GM12892 (cell line): ENCODE results near the gene DAAM1.

Experiments used
- DNase-seq: peaks from one replicate; pipeline ENCODE4 v3.0.0; 2011; ENCODE audit not compliant: insufficient read length
- FAIRE-seq: peaks from 2 replicates; lab custom pipeline; 2011; peaks lifted over from hg19 to GRCh38; lab: Jason Lieb, UNC
- POLR2A ChIP-seq: IDR thresholded peaks from 2 replicates; pipeline ENCODE4 v1.6.1; 2011; ENCODE audit warnings: low read depth, low read length, control low read depth
- POLR2AphosphoS5 ChIP-seq: IDR thresholded peaks from 2 replicates; pipeline ENCODE4 v1.6.1; 2011; ENCODE audit warnings: low read depth, low read length, control low read depth
- TAF1 ChIP-seq: IDR thresholded peaks from 2 replicates; pipeline ENCODE4 v1.6.1; 2011; ENCODE audit warnings: low read depth, mild to moderate bottlenecking, control low read depth, low read length, borderline replicate concordance

The DAAM1 gene

GRCh38 chr14:59342516-59343484 lies 154.3 kb downstream of the DAAM1 start:
- TF ChIP-seq POLR2A (no peak), POLR2AphosphoS5 (no peak), TAF1 (no peak)
- no peak for DNase-seq
- no peak for FAIRE-seq

DNA sequence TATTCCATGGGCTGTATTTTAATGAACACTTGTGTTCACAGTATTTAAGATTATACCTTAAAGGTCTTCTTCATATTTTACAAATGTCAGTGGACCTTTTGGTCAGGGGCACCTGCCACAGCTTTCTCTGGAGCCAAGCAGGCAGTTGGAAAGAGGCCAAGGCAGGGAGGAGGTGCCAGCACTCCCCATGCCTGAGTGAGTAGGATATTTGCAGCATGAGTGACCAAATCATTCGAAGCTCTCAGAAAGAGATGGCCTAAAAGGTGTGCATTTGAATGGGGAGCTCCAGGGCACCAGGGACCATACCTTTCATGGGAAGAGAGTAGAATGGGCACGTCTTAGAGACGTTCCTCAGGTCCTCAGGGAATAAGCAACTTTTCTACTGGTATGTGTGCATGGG lies 155.1 kb downstream of the DAAM1 start:
- FAIRE-seq (no peak), DNase-seq (no peak)
- TF ChIP-seq POLR2AphosphoS5 (no peak), TAF1 (no peak), POLR2A (no peak)

GRCh38 chr14:59344016-59344415 lies 155.5 kb downstream of the DAAM1 start:
- TF ChIP-seq TAF1 (no peak), POLR2A (no peak)
- no peak for FAIRE-seq
- no peak for DNase-seq

DNA sequence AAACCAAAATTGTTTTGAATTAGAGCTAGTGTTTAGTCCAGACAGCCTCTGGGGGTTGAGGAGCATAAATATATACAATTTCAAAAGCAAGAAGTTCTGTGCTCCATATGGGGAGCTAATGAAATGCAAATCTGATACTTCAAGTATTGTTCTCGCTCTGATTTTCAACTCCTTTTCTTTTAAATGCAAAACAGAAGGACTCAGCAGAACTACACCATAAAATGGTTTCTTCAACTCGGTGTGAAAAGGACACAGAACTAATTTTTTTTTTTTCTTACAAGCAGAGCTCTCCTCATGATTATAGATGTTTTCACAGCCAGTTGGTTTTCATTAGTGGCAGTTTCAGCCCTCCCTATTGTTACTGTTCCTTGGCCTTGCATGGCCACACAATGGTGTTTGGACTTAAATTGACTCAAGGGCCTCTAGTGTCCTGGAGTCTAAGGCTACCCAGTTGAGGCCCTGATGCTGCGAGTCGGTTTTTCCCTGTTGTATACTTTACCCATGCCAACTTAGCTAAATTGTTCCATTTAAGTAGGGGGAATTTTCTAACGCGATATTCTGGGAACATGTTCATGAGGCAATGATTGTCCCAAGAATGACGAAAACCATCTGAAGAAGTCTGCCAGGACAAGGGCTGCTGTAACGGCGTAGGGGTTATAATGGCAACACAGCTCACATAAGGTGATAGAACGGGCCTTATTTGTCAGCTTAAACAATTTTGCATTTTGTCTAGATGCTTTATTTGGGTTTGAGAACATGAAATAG lies 156.4 kb downstream of the DAAM1 start:
- TF ChIP-seq POLR2AphosphoS5, result no peak
- no peak for TF ChIP-seq TAF1
- TF ChIP-seq POLR2A, result no peak
- FAIRE-seq (no peak), DNase-seq (no peak)

DNA sequence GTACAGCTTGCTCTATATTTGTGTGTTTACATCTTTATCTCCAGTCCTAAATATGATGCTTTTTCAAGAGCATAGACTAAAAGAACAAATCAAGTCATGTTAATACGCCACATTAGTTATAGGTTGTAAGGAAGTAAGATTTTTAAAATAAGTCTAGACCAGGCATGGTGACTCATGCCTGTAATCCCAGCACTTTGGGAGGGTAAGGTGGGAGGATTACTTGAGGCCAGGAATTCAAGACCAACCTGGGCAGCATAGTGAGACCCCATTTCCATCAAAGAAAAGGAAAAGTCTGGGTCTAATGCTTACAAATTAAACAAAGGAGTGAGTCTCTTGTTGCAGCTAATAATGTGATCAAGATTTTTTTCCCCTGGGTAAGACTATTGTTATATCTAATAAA lies 157.9 kb downstream of the DAAM1 start:
- no peak for FAIRE-seq
- no peak for DNase-seq
- TF ChIP-seq POLR2A (no peak), TAF1 (no peak), POLR2AphosphoS5 (no peak)

GRCh38 chr14:59346796-59347510 lies 158.5 kb downstream of the DAAM1 start:
- DNase-seq (no peak), FAIRE-seq (no peak)

GRCh38 chr14:59347511-59347900 lies 159.0 kb downstream of the DAAM1 start:
- no peak for FAIRE-seq
- no peak for DNase-seq
- TF ChIP-seq POLR2AphosphoS5 (no peak), POLR2A (no peak)

More at GRCh38 chr14:59346796-59347510, 158.5 kb downstream of the DAAM1 start:
- no peak for TF ChIP-seq TAF1
- TF ChIP-seq POLR2AphosphoS5, result no peak
- TF ChIP-seq POLR2A, result no peak

DNA sequence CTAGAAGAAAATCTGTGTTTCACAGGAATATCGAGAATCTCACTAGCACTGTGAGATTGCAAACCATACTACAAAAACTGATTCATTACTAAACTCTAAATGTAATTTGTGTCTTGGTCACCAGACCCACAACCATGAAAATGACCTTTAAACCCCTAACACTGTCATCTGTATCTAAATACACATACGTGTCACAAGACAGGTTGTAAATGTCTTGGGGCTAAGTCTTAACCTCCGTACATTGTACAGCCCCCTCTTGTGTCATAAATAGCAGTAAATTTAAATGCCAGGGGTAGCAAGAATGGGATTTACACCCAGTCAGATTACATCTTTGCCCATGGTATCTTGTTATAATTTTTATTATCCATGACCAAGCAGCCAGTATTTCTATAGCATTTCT lies 159.4 kb downstream of the DAAM1 start:
- FAIRE-seq (no peak), DNase-seq (no peak)
- no peak for TF ChIP-seq TAF1
- no peak for TF ChIP-seq POLR2A
- TF ChIP-seq POLR2AphosphoS5, result no peak

DNA sequence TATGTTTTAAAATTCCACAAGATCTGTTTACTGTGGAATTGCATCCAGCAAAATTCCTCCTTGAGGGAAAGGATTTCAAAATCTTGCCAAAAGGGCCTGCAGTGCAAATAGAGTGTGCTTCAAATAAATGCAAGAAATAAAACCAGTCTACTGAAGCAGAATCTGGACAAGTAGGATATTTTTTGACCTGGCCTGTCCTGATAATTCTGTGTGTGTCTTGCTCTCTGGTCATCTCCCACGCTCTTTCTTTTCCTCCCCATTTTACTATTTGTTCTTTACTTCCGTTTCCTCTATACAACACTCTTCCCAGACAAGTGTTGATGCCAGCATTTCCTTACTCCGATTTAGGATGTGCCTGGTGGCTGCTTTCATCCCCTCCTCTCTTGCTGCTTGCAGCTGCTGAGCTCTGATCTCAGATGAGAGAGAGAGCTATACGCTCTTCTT lies 160.8 kb downstream of the DAAM1 start:
- FAIRE-seq, result no peak

DNA sequence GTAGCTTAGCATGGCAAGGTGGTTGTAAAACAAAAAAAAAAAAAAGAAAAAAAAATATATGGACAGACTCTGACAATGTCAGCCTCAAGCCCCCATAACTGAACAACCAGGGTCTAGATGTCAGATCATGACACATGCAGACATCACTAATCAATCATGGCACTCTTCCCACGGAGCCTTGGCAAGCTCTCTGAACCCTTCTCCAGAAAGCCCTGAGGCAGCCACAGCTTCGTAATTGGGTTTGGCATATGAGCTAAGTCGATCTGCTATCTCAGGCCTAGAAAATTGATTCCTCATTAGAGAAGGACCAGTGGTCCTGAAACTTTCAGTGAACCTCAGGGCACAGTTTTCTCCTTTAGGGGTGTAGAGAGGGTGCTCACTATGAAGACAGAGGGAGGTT lies 164.5 kb downstream of the DAAM1 start:
- FAIRE-seq, result no peak

More for the DNA sequence above, 160.8 kb downstream of the DAAM1 start:
- TF ChIP-seq POLR2AphosphoS5, result no peak
- DNase-seq, result no peak

GRCh38 chr14:59354666-59355065 lies 166.2 kb downstream of the DAAM1 start:
- TF ChIP-seq POLR2A (no peak), POLR2AphosphoS5 (no peak), TAF1 (no peak)
- DNase-seq, result no peak
- FAIRE-seq, result no peak

More for the DNA sequence above, 164.5 kb downstream of the DAAM1 start:
- no peak for TF ChIP-seq POLR2A
- TF ChIP-seq POLR2AphosphoS5, result no peak
- TF ChIP-seq TAF1, result no peak
- DNase-seq, result no peak
